Stimulated activated CD4-positive, alpha-beta T cell treated with anti-CD3 and anti-CD28 coated beads, Interleukin-2, amount 100 ng/mL, for 4 hours (primary cell): ENCODE data around the gene DOCK9.

ENCODE experiments used
- DNase-seq: peaks from one replicate; pipeline ENCODE4 v3.0.0-alpha.2; 2020; ENCODE audit warnings: low read depth

The DOCK9 gene

GRCh38 chr13:98848746-98849145 lies 129.1 kb downstream of the DOCK9 start:
- DNase-seq = no peak

GRCh38 chr13:98847780-98848179 lies 130.1 kb downstream of the DOCK9 start:
- DNase-seq = no peak

GRCh38 chr13:98846986-98847385 lies 130.9 kb downstream of the DOCK9 start:
- no peak for DNase-seq

- DNase-seq = no peak
Measured at GRCh38 chr13:98846521-98846920, 131.3 kb downstream of the DOCK9 start.

GRCh38 chr13:98845742-98846141 lies 132.1 kb downstream of the DOCK9 start:
- DNase-seq = no peak

GRCh38 chr13:98844021-98844420 lies 133.8 kb downstream of the DOCK9 start:
- DNase-seq = no peak

GRCh38 chr13:98843482-98843877 lies 134.4 kb downstream of the DOCK9 start:
- no peak for DNase-seq

GRCh38 chr13:98842858-98843481 lies 134.9 kb downstream of the DOCK9 start:
- peak; percentile 39 for DNase-seq

- DNase-seq = no peak
Measured at GRCh38 chr13:98842070-98842469, 135.8 kb downstream of the DOCK9 start.

GRCh38 chr13:98839856-98840769 lies 137.8 kb downstream of the DOCK9 start:
- DNase-seq = peak; percentile 13

GRCh38 chr13:98838776-98839175 lies 139.1 kb downstream of the DOCK9 start:
- no peak for DNase-seq

- DNase-seq = no peak
Measured at GRCh38 chr13:98837896-98838295, 140.0 kb downstream of the DOCK9 start.

GRCh38 chr13:98835156-98835555 lies 142.7 kb downstream of the DOCK9 start:
- no peak for DNase-seq

GRCh38 chr13:98834254-98834960 lies 143.5 kb downstream of the DOCK9 start:
- no peak for DNase-seq

- DNase-seq = no peak
Measured at GRCh38 chr13:98831236-98831635, 146.6 kb downstream of the DOCK9 start.

GRCh38 chr13:98829541-98829940 lies 148.3 kb downstream of the DOCK9 start:
- DNase-seq = no peak

- DNase-seq = no peak
Measured at GRCh38 chr13:98828614-98829013, 149.2 kb downstream of the DOCK9 start.

- DNase-seq = no peak
Measured at GRCh38 chr13:98827449-98827848, 150.4 kb downstream of the DOCK9 start.

- no peak for DNase-seq
Measured at GRCh38 chr13:98826146-98826545, 151.7 kb downstream of the DOCK9 start.

GRCh38 chr13:98825659-98826058 lies 152.2 kb downstream of the DOCK9 start:
- no peak for DNase-seq

GRCh38 chr13:98824376-98825160 lies 153.3 kb downstream of the DOCK9 start:
- DNase-seq = no peak

- DNase-seq = no peak
Measured at GRCh38 chr13:98823442-98823841, 154.4 kb downstream of the DOCK9 start.
